Retinal pigment epithelial cell (primary cell): ENCODE measurements around the gene CNOT6L.

ENCODE experiments used
- DNase-seq: peaks from one replicate; pipeline ENCODE4 v3.0.0-alpha.2; 2010; ENCODE audit warnings: low read depth
- H3K4me3 ChIP-seq: 2 replicates; pipeline ENCODE4 v1.5.1; 2011; ENCODE audit warnings: mild to moderate bottlenecking, low read length, control low read depth, moderate library complexity
- CTCF ChIP-seq: conservative IDR thresholded peaks from 2 replicates; pipeline ENCODE4 v1.5.1; 2011; ENCODE audit warnings: low read depth, low read length, control low read depth, inconsistent platforms

Gene CNOT6L

DNA sequence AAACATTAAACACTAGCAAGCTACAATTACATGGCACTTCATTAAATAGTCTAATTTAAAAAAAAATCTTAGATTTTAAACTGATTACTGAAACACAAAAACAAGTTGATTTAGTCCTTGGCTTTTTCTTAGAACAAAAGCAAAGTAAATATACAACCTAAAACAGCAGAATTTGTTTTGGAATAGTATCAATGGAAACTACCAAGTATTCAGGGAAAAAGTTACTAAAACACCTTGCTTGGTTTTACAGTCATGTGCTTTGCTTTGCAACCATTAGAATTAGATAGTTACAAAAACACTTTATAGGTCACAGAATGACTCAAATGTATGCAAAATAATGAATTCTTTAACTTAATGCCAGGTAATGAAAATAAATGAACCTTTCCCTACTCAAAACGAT lies 105.3 kb downstream of the CNOT6L start:
- no peak overlapping the region for H3K4me3 ChIP-seq
- no peak for TF ChIP-seq CTCF
- DNase-seq = no peak

DNA sequence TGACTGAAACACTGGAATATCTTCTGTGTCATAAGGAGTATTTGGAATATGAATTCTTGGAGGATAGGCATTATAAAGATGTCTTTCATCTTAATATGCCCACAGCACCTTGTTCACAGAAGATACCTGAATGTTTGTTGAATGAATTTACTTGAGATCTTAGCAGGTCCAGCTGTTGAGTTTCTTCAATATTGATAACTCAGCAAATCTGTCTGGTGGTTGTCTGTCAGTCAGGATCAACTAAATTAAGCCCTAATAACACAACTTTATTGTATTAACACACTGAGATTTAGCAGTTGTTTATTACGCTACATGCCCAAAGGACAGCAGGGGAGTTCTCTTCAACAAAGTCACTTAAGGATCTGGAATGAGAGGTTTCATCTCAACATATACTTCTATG lies 106.5 kb downstream of the CNOT6L start:
- no peak for TF ChIP-seq CTCF
- no peak overlapping the region for H3K4me3 ChIP-seq
- DNase-seq = no peak

DNA sequence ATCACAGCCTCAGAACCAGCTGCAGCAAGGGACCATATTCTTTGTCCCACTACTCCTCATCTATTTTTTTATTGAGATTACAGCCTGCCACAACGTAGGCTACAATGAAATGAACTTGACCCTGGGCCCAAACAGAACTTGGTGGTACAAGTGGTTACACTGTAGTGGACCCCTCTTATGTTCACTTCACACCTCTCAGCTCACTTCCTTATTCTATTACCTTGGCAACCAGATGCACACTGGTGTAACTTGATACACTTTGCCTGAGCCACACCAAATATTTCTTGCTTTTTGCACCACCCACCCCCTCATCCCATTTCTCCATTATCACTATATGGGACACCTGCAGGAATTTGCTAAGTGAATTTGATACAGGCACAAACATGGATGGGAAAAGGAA lies 107.7 kb downstream of the CNOT6L start:
- no peak for DNase-seq
- no peak for TF ChIP-seq CTCF
- H3K4me3 ChIP-seq = no peak overlapping the region

GRCh38 chr4:77710684-77711083 lies 108.5 kb downstream of the CNOT6L start:
- TF ChIP-seq CTCF = no peak
- H3K4me3 ChIP-seq = no peak overlapping the region
- DNase-seq = no peak

GRCh38 chr4:77710059-77710458 lies 109.1 kb downstream of the CNOT6L start:
- TF ChIP-seq CTCF = no peak

DNA sequence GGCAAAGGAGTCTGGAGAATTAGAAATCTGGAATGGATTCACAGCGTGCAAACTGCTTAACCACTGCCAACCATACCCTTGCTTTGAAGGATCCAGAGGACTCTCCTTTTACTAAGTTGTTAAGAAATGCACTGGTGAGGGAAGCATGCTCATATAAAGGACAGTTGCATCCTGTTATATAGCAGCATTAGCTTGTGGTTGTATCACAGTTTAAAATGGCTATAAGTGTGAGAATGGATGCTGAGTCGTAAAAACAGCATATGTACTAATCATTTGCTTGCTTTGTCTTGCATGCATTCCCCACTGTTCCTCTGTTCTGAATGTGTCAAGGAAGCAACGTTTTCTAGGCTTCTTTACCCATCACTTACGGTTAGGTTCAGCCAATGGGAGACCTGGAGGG lies 112.5 kb downstream of the CNOT6L start:
- no peak overlapping the region for H3K4me3 ChIP-seq
- TF ChIP-seq CTCF = no peak
- no peak for DNase-seq

More at GRCh38 chr4:77710059-77710458, 109.1 kb downstream of the CNOT6L start:
- no peak overlapping the region for H3K4me3 ChIP-seq
- no peak for DNase-seq

- TF ChIP-seq CTCF = no peak
- no peak overlapping the region for H3K4me3 ChIP-seq
- DNase-seq = no peak
Measured at GRCh38 chr4:77703666-77704065, 115.5 kb downstream of the CNOT6L start.
